Fibroblast of villous mesenchyme (primary cell): ENCODE measurements around the gene LYRM4. TPM values are rescaled to one million over a fixed set of nuclear protein-coding genes. Genes with fewer than 3 reads are reported as not detected.

Source experiments
- DNase-seq: peaks from one replicate; pipeline ENCODE4 v3.0.0-alpha.2; 2010; ENCODE audit warnings: low read depth
- H3K4me3 ChIP-seq: 2 replicates; pipeline ENCODE4 v1.5.1; 2011; ENCODE audit warnings: low read depth, mild to moderate bottlenecking, low read length
- CTCF ChIP-seq: IDR thresholded peaks from 2 replicates; pipeline ENCODE4 v1.5.1; 2012; ENCODE audit warnings: low read depth, mild to moderate bottlenecking, low read length; ENCODE audit not compliant: insufficient read depth
- total RNA-seq: library from RNA; depleted of rRNA; stranded (reverse); fragments of >200 nt; gene quantifications from 2 replicates; pipeline ENCODE4 v1.2.3, GENCODE V29; 2012

Gene LYRM4
- total RNA-seq, 1 donor, result 13.4 TPM

- peak overlapping the region; percentile 92 for H3K4me3 ChIP-seq
- TF ChIP-seq CTCF, result no peak
- peak; percentile 34 for DNase-seq
Measured at GRCh38 chr6:5260111-5260620, 584 bp downstream of the LYRM4 start.

- H3K4me3 ChIP-seq, result no peak overlapping the region
- no peak for TF ChIP-seq CTCF
- no peak for DNase-seq
Measured at GRCh38 chr6:5259428-5259827, 1.3 kb downstream of the LYRM4 start.

GRCh38 chr6:5257400-5257799, 3.4 kb downstream of the LYRM4 start:
- TF ChIP-seq CTCF, result no peak
- DNase-seq, result no peak

GRCh38 chr6:5256952-5257351, 3.8 kb downstream of the LYRM4 start:
- no peak overlapping the region for H3K4me3 ChIP-seq
- TF ChIP-seq CTCF, result no peak
- no peak for DNase-seq

More at GRCh38 chr6:5257400-5257799, 3.4 kb downstream of the LYRM4 start:
- H3K4me3 ChIP-seq, result no peak overlapping the region

- no peak for TF ChIP-seq CTCF
- no peak overlapping the region for H3K4me3 ChIP-seq
- DNase-seq, result no peak
Measured at GRCh38 chr6:5250911-5251310, 9.8 kb downstream of the LYRM4 start.

- DNase-seq, result no peak
- no peak overlapping the region for H3K4me3 ChIP-seq
- no peak for TF ChIP-seq CTCF
Measured at GRCh38 chr6:5250451-5250850, 10.3 kb downstream of the LYRM4 start.

- no peak for TF ChIP-seq CTCF
- DNase-seq, result no peak
Measured at GRCh38 chr6:5249451-5250122, 11.2 kb downstream of the LYRM4 start.

More at GRCh38 chr6:5249451-5250122, 11.2 kb downstream of the LYRM4 start:
- H3K4me3 ChIP-seq, result no peak overlapping the region
